Stimulated activated CD8-positive, alpha-beta memory T cell treated with anti-CD3 and anti-CD28 coated beads, Interleukin-7, amount 100 ng/mL, for 24 hours (primary cell): Measurements from ENCODE around the gene TBC1D19.
"Not testable (repeated sequence)": the region's sequence is repeated elsewhere in the genome, so short reads cannot be mapped to it uniquely, and the experiment has no call there.

Source experiments
- DNase-seq: peaks from one replicate; pipeline ENCODE4 v3.0.0-alpha.2; 2020; ENCODE audit warnings: low read depth

TBC1D19 gene, protein sequence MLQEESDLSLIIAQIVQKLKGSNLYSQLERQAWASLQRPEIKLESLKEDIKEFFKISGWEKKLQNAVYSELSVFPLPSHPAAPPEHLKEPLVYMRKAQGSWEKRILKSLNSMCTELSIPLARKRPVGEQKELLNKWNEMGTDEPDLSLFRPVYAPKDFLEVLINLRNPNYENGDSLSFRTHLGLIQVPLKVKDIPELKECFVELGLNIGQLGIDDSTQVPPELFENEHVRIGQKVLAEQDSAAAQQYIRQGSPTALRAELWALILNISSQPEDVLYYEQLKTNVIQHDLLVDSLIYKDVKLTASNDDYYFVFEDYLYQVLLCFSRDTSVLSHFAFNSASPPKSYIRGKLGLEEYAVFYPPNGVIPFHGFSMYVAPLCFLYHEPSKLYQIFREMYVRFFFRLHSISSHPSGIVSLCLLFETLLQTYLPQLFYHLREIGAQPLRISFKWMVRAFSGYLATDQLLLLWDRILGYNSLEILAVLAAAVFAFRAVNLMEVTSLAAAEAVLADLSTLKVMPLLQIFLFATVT

DNA sequence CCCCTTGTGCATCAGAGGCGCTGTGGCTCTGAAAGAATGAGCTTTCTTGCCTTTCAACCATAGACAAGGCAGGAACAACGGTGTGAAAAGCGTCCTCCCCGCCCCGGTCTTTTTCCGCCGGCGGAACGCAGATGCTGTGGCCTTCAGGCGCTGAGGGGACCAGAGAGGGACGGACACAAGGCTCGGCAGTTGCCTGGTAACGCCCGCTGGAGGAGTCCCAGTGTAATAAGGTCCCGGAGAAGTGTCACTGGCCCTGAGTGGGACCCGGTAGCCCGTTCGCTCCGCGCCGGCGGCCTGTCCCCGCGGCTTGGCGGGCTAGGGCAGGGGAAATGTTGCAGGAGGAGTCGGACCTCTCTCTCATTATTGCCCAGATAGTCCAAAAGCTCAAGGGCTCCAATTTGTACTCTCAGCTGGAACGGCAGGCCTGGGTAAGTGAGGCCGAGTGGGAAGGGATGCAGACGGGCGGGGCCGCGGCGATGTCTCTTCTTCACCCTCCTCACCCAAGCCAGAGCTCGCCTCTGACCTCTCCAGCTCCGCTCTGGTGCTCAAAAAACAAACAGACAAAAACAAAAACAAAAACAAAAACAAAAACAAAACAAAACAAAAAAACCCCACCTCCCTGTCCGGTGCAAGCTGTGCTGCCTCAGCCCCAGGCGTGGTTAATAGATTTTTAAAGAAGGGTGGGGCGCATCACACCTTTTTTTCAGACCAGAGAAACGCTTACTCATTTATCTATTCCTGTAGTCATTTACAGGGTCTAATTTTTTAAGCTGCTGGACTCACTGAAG lies at the start of gene TBC1D19:
Gene TBC1D19 (plus strand): TSS at position 220 of the 788 bp plus-strand sequence. CDS start 110 bp downstream, at position 330.
- peak; percentile 78 for DNase-seq

DNA sequence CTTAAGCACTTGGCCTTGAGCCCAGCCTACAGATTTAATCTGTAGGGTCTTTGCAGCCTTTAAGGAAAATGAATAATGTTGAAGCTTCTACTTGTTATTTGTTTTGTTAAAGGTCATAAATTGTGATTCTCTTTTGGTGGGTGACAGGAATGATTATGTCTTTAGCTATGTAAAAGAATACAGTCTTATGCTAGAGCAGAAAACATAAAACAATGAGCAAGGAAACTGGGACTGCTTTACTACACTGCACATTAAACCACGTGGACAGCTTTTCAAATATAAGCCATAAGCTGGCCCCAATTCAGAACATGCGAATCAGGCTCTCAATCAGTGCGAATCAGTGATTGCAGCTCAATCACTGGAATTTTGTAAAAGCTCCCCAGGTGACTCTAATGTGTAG lies 40.9 kb upstream of the TBC1D19 start:
- DNase-seq = no peak

DNA sequence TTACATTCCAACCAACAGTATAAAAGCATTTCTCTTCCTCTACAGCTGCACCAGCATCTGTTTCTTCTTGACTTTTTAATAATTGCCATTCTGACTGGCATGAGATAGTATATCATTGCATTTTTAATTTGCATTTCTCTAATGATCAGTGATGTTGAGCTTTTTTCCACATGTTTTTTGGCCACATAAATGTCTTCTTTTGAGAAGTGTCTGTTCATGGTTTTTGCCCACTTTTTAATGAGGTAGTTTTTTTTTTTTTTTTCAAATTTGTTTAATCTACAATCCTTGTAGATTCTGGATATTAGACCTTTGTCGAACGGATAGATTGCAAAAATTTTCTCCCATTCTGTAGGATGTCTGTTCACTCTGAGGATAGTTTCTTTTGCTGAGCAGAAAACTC lies 39.5 kb upstream of the TBC1D19 start:
- DNase-seq = no peak

DNA sequence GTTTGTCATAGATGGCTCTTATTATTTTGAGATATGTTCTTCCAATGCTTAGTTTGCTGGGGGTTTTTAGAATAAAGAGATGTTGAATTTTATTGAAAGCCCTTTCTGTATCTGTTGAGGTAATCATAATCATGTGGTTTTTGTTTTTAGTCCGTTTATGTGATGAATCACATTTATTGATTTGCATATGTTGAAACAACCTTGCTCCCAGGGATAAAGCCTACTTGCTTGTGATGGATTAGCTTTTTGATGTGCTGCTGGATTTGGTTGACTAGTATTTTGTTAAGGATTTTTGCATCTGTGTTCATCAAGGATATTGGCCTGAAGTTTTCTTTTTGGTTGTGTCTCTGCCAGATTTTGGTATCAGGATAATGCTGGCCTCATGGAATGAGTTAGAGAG lies 35.5 kb upstream of the TBC1D19 start:
- not testable (repeated sequence) for DNase-seq

DNA sequence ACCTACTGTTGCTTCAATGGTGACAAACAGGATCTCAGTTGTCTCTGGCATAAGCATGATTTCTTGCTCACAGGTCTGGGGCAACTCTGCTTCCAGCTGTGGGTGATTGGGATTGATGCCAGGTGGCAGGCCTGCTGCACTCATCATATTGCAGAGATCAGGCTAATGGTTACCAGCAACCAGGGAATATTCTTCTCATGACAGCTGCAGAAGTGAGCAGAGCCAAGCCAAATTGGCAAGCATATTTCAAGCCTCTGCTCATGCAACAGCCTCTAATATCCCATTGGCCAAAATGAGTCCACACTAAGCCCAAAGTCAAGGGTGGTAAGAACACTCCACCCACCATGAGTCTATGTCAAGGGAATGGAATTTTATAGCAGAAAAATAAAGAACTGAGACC lies 26.7 kb upstream of the TBC1D19 start:
- no peak for DNase-seq

DNA sequence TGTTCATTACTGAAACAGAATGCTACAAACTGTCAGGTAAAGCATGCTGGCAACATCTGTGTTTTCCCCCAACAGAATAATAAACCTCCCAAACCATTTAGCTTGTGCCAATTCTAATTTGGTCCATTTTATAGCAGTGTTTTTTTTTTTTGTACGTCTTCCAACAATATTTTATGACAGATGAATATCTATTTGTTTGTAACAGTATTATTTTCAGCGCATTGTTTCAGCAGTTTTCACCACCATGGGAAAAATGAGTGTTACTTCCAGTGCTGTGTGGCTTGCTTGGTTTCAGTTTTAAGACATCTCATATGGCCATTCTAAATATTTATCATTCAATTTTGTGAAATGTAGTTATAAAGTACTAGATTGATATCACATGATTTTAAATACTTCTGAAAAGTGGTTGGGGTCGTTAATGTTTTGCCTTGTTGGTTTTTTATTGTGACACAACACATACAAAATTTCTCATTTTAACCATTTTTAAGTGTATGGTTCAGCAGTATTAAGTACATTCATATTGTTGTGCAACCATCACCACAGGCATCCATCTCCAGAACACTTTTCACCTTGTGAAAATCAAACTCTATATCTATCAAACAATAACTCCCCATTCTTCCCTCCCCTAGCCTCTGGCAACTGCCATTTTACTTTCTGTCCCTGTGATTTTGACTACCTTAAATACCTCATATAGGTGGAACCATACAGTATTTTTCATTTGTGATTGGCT lies 25.6 kb upstream of the TBC1D19 start:
- DNase-seq = no peak

DNA sequence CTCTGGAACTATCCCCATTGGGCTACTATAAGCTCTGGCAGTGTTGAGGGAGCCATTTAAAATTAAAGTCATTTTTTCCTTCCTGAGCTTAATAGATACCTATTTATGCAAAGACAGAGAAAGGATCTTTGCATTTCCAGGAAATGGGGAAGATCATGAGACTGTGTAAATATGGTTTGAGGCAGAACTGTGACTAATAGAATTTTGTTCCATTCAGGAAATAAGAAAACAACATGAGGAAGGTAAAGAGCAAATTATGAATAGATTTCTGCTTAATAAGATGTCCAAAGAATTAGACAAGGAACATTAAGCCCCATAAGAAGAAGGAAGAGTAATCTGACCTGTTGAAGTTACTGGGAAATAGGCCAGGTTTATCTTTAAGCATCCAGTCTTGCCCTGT lies 17.8 kb upstream of the TBC1D19 start:
- no peak for DNase-seq

DNA sequence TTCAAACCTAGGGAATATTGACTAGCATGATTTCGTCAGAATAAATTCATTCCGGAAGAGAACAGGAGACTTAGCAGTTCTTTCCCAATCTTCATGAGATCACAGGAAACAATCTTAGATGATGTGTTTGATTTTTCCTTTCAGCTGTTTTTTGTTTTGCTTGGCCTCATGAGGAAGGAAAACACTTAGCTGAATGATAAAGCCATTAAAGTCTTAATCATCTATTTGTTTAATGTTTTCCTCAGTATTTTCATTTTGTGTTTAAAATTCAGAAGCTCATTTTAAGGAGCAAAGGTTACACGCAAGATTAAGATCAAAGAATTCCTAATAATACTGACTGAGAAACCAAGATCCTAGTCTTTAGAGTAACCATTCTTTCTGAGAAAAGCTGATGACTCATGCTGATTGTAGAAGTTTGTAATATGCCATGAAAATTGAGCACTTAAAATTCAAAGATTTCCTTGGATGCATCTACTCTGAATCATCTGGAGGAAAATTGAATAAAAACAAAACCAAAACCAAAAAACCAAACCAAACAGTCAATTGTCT lies 15.4 kb upstream of the TBC1D19 start:
- DNase-seq = no peak

DNA sequence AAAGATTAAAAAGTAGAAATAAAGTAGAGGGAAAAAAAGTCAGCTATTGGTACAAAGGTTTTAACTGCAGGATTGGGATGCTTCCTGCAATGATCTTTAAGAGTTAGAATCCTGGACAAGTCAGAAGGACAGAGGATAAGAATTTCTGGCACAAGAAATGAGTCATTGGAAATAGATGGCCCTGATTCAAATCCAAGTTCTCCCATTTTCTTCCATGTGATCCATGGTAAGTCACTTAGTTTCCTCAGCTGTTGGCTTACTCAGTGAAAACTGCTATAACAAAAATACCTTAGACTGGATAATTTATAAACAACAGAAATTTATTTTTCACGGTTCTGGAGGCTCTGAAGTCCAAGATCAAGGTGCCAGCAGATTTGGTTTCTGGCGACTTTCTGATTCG lies 13.3 kb upstream of the TBC1D19 start:
- DNase-seq = no peak

DNA sequence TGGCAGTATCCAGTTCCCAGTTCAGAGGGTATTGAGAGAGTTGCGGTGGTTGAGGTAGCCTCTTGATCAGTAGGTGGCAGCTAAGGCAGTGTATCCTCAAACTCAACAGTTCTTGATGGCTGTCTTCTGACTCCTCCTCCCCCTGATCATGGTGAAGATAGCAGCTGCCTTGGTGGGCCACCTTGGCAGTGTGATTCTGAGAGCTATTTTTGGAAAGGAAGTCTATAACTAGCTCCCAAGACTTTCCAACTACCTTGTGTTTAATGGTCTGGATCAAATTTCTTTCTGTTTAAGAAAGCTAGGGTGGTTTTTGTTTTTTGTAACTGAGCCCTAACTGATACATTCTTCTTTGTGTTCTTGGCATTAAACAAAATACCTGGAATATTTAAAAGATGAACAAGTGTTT lies 10.5 kb upstream of the TBC1D19 start:
- no peak for DNase-seq

DNA sequence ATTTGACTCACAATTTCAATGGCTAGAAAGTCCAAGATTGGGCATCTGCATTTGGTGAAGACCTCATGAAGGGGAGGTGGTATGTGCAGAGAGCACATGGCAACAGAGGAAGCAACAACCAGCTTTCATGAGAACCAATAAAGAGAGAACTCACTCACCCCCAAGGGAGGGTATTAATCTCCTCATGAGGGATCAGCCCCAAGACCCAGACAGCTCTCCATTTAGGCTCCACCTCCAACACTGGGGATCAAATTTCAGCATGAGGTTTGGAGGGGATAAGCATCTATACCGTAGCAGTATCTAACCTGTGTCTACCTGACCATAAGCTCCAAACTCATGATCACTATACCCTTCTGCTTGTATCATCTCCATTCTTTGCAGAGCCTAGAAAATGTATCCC lies 9.3 kb upstream of the TBC1D19 start:
- no peak for DNase-seq

DNA sequence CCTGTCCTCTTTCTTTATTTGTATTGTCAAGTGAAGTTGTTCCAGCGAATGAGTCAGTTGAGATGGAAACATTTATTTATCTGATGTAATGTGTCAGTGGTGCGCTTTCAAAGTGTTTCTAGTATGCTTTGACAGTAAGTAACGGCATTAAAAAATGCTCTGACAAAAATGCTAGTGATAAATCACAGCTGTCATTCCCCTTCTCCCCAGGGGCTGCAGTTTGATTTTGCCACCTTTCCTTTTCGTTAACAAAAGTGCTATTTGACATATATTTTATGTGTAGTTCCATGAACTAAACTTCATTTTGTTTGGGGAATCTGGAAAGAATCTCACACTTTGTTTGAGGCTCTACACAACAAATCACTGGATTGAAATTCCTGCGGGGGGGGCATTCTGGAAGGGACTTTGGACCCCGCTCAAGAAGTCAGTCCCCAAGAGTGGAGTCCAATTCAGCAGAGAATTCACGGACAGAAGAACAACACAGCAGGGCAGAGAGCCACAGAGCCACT lies 7.6 kb upstream of the TBC1D19 start:
- no peak for DNase-seq

DNA sequence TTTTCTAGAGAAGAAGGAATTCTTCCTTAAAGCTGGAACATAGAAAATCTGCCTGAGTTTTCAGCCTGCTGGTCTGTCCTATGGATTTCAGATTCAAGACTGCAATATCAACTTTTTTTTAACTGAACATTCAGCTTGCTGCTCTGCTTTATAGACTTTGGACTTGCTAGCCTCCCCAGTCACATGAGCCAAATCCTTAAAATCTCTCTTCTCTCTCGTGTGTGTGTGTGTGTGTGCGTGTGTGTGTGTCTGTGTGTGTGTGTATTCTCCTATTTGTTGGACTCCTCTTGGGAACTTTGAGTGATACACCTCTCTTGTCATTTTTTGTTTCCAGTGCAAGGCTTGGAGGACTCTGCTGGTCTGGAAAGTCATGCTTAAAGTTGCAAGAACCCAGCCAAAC lies 6.8 kb upstream of the TBC1D19 start:
- DNase-seq = no peak

DNA sequence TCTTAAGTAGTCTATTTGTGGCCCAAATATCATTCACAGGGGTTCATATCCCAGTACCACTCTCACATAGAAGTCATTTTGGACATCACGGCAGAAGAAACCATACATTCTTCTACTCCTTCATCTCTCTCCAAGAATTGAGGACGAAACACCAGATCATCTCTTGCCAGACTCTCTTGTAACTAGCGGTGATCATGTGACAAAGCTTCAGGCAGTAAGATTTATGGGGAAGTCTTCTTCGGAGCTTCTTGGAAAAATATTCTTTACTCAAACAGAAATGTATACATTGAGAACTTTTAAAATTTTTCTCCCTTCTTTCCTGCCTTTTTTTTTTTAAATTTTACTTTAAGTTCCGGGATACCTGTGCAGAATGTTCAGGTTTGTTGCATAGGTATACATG lies 4.7 kb upstream of the TBC1D19 start:
- DNase-seq = no peak

DNA sequence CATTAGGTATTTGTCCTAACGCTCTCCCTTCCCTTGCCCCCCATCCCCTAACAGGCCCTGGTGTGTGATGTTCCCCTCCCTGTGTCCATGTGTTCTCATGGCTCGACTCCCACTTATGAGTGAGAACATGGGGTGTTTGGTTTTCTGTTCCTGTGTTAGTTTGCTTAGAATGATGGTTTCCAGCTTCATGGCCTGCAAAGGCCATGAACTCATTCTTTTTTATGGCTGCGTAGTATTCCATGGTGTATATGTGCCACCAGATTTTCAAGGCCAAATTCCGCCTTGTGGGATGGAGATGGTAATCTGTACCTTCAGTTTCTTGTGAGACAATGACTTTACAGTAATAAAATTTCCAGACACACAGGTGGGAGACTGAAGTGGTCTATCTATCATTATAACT lies 2.5 kb upstream of the TBC1D19 start:
- DNase-seq = not testable (repeated sequence)

DNA sequence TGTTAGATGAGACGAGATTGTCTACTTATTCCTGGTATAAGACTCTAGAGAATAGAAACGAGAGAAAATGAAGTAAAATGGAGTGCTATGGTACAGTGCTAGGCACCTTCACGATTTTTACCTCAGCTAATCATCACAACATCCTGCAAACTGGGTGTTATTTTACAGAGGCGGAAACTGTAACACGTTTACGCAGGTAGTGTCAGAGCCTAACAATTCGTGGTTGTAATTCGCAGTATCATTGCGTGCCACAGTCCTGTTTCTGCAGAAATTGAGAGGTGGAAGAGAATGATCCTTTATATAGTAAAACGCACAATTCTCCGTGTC lies 383 bp upstream of the TBC1D19 start:
- DNase-seq = no peak

DNA sequence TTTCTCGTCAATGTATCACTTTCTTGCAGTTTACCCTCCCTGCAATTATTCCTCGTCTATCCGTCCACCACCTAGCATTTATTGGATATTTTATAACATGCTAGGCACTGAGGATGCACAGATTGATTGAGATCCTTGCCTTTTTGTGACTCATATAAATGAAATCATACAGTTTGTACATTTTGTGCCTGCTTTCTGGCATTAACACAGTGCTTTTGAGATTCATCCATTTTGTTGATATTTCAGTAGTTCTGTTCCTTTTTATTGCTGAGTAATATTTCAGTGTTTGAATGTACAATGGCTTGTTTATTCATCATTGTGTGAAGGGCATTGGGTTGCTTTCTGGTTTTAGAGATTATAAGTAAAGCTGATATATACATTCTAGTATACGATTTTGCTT lies 841 bp downstream of the TBC1D19 start:
- DNase-seq = no peak

DNA sequence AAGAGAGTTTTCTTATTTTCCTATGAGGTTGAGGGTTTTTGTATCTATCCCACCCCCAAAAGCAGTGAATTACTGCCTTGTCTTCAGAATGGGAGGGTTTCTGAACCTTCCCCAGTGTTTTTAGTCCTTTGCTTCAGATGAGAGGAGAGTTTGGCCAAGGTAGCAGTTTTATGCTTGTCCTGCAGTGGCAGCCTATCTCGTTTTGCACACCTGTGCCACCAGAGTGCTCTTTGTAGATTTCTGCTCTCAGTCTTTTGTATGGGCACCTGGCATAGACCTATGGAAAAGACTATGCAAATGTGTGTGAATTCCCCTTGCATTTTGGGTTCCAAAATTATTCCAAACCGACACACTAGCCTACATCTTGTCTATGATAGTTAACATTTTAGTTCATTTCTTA lies 5.8 kb downstream of the TBC1D19 start:
- DNase-seq = no peak

DNA sequence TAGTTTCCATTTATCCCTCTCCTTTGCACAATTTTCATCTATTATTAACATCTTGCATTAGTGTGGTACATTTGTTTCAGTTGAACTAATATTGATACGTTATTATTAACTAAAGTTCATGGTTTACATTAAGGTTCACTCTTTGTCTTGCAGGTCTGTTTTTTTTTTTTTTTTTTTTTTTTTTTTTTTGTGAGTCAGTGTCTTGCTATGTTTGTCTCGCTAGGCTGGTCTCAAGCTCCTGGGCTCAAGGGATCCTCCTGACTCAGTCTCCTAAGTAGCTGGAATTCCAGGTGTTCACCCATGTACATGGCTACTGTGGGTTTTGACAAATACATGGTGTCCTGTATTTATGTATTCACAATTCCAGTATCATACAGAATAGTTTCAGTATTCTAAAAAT lies 6.8 kb downstream of the TBC1D19 start:
- DNase-seq = no peak

DNA sequence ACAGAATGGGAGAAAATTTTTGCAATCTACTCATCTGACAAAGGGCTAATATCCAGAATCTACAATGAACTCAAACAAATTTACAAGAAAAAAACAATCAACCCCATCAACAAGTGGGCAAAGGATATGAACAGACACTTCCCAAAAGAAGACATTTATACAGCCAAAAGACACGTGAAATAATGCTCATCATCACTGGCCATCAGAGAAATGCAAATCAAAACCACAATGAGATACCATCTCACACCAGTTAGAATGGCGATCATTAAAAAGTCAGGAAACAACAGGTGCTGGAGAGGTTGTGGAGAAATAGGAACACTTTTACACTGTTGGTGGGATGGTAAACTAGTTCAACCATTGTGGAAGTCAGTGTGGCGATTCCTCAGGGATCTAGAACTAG lies 9.7 kb downstream of the TBC1D19 start:
- not testable (repeated sequence) for DNase-seq

DNA sequence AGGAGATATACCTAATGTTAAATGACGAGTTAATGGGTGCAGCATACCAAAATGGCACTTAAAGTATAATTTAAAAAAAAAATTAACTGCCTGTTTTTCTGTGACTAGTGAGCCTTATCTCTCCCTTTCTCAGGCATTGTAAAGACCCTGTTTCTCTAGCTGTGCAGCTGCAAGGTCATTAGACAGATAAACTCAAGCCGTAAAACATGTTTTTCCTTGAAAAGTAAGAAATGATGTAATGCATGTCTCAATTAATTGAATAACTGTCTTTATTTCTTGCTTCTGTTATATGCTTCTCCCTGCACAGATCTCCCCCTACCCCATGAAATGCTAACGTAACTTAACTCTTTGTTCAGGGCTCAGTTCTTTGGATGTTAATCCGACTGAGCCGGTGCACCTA lies 10.5 kb downstream of the TBC1D19 start:
- no peak for DNase-seq

DNA sequence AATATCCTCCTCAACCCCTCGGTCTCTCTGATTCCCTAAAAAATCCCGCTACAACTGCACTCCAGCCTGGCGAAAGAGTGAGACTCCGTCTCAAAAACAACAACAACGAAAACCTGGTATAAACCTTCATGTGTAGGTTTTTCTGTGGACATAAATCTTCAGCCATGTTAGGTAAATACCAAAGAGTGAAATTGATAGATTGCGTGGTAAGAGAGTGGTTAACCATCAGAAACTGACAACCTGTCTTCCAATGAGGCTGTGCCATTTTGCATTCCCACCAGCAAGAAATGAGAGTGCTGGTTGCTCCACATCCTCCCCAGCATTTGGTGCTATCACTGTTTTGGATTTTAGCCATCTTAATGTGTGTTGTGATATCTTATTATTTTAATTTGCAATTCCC lies 10.9 kb downstream of the TBC1D19 start:
- no peak for DNase-seq
